ENCODE results near the gene SPTBN2.

Gene SPTBN2

DNA sequence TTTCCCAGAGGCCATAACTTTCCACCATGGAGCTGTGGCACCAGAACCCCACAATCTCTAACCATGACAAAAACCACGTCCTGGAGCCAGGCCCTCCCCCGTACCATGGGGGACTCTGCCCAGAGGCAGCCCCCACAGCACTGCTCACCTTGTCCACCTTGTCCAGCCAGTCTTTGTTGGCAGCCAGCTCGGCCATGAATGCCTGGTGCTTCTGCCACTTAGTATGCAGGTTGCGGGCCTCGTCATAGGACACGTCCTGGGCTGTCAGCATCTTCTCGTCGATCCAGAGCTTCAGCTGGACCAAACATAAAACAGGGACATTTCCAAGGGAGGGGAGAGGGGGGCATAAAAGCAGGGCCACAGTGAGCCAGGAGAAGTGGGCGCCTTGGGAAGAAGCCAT lies 30.5 kb downstream of the SPTBN2 start:
- no peaks in the 10 kb centered on the region for H3K4me1 Mint-ChIP-seq

DNA sequence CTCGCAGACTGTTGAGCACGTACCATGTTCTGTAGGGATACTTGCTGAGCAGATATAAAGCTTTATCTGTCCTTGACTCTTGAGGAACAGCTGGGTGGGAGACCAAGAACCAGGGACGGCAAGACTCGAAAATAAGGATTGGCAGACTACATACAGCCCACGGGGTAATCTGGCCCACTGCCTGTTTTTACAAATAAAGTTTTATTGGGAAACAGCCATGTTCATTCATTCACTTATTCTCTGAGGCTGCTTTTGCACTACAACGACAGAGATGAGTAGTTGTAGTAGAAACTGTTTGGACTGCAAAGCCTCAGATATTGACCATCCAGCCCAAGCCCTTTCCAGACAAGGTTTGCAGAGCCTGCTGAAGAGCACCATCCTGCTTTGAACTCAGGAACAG lies 31.0 kb downstream of the SPTBN2 start:
- TF ChIP-seq, protein P1, sequence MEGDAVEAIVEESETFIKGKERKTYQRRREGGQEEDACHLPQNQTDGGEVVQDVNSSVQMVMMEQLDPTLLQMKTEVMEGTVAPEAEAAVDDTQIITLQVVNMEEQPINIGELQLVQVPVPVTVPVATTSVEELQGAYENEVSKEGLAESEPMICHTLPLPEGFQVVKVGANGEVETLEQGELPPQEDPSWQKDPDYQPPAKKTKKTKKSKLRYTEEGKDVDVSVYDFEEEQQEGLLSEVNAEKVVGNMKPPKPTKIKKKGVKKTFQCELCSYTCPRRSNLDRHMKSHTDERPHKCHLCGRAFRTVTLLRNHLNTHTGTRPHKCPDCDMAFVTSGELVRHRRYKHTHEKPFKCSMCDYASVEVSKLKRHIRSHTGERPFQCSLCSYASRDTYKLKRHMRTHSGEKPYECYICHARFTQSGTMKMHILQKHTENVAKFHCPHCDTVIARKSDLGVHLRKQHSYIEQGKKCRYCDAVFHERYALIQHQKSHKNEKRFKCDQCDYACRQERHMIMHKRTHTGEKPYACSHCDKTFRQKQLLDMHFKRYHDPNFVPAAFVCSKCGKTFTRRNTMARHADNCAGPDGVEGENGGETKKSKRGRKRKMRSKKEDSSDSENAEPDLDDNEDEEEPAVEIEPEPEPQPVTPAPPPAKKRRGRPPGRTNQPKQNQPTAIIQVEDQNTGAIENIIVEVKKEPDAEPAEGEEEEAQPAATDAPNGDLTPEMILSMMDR (IDR thresholded peaks at IDR 0.05) = no peak
- DNase-seq = no peak
- Mint-ChIP-seq H3K4me1 (no peaks in the 10 kb centered on the region), H3K36me3 (ENCODE audit: low read depth) (peaks cover 65% of the 10 kb centered on the region), H3K27ac (no peak overlapping the region), H3K4me3 (no peak overlapping the region), H3K27me3 (ENCODE audit: low read depth, poor library complexity) (no peaks in the 10 kb centered on the region), H3K9me3 (no peaks in the 10 kb centered on the region)

More for the DNA sequence above, 30.5 kb downstream of the SPTBN2 start:
- no peaks in the 10 kb centered on the region for H3K27me3 Mint-ChIP-seq (ENCODE audit: low read depth, poor library complexity)
- TF ChIP-seq, protein P1 (IDR thresholded peaks at IDR 0.05) = no peak
- H3K27ac Mint-ChIP-seq = no peak overlapping the region
- no peak for DNase-seq
- no peak overlapping the region for H3K4me3 Mint-ChIP-seq
- H3K9me3 Mint-ChIP-seq = no peaks in the 10 kb centered on the region
- H3K36me3 Mint-ChIP-seq (ENCODE audit: low read depth) = peaks cover 65% of the 10 kb centered on the region

DNA sequence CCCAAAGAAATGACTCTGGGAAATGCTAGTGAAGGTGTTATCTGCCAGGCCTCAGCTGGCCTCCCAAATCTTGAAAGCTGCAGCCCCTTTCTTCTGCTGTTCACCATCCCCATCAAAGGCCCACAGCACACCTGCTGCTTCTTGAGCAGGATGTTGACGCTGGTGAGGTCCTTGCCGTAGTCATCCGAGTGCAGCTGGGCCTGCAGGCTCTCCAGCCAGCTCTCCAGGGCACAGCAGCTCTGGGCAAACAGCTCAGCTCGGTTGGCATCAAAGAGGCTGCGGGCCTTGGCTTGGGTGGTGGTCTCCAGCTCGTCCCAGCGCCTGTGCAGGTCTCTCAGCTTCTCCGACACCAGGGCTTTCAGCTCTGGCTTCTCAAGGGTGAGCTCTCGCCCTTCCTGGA lies 32.9 kb downstream of the SPTBN2 start:
- DNase-seq = no peak
- Mint-ChIP-seq H3K27me3 (ENCODE audit: low read depth, poor library complexity) (no peaks in the 10 kb centered on the region), H3K27ac (peak overlapping the region; percentile 29), H3K4me3 (no peak overlapping the region), H3K36me3 (ENCODE audit: low read depth) (peaks cover 64% of the 10 kb centered on the region), H3K4me1 (no peaks in the 10 kb centered on the region), H3K9me3 (no peaks in the 10 kb centered on the region)
- TF ChIP-seq, protein P1 (IDR thresholded peaks at IDR 0.05) = no peak

DNA sequence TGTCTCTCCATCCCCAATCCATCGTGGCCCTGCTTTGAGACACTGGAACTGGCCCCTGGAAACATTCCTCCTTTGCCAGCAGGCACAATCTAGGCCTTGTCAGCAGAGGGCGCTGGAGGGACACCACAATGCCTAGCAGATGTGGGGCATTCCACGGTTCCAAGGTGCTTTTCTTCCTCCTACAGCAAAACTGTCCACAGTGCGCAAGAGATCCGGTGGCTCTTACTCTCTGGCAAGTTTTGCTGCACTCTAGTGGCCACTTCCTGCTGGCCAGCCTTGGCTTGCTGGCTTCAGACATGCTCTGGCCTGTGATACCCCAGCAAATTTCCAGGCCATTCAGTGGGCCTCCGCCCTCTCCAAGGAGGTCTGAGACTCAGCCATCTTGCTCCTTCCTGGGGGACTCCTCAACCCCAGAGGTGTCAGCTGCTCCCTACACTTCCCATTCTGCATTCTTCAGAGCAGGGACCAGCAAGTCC lies 34.2 kb downstream of the SPTBN2 start:
- H3K36me3 Mint-ChIP-seq (ENCODE audit: low read depth) = peaks cover 55% of the 10 kb centered on the region
- no peak overlapping the region for H3K4me3 Mint-ChIP-seq
- TF ChIP-seq, protein P1 (IDR thresholded peaks at IDR 0.05) = peak; percentile 98
- H3K27ac Mint-ChIP-seq = peak overlapping the region; percentile 38
- no peaks in the 10 kb centered on the region for H3K9me3 Mint-ChIP-seq
- no peaks in the 10 kb centered on the region for H3K4me1 Mint-ChIP-seq
- peak; percentile 92 for DNase-seq
- no peaks in the 10 kb centered on the region for H3K27me3 Mint-ChIP-seq (ENCODE audit: low read depth, poor library complexity)

DNA sequence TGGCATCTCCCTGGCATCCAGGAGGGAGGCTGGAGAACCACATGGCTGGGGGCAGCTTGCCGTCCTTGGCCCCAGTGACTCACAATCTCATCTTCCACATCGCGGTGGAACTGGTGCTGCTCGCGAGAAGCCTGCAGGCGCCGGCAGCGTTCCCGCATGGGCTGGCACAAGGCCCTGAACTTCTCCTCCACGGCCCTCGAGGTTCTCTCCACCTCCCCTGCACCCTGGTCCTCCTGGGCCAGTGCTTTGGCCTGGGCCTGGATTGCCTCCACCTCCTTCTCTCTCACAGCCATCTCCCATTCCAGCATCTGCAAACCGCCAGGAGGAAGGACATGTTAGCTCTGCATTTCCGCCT lies 35.0 kb downstream of the SPTBN2 start:
- TF ChIP-seq, protein P1 (IDR thresholded peaks at IDR 0.05) = no peak
- H3K27me3 Mint-ChIP-seq (ENCODE audit: low read depth, poor library complexity) = no peaks in the 10 kb centered on the region
- H3K36me3 Mint-ChIP-seq (ENCODE audit: low read depth) = peaks cover 48% of the 10 kb centered on the region
- H3K4me3 Mint-ChIP-seq = no peak overlapping the region
- H3K4me1 Mint-ChIP-seq = no peaks in the 10 kb centered on the region
- H3K27ac Mint-ChIP-seq = no peak overlapping the region
- no peaks in the 10 kb centered on the region for H3K9me3 Mint-ChIP-seq
- no peak for DNase-seq

DNA sequence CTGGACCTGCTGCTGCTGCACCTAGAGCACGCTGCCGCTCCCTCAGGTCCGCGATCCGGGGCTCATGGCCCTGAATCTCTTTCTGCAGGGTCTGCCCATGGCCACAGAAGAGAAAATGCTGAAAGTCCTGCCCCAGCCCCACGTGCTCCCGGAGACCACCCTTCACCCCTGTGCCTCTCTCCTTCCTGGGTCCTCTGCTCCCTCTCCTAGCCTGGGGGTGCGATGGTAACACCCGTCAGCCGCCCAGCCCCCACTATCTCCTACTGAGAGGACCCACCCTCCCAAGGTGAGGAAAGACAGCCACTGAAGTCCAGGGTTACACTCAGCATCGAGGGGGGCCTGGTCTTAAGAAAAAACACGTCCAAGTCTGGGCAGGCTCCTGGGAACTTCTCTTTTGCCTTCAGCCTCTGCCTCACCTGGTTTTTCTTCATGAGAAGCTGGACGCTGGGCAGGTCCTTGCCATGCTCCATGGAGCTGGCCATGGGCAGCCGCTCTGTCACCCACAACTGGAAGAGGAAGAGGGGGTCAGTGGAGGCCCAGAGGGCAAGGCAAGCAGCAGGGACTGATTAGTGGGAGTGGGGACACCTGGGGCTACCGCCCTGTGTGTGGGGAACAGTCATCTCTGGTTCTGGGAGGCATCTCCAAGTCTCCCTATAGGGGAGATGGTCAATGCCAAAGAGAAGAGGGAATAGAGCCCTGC lies 35.5 kb downstream of the SPTBN2 start:
- TF ChIP-seq, protein P1 (IDR thresholded peaks at IDR 0.05) = no peak
- H3K4me1 Mint-ChIP-seq = no peaks in the 10 kb centered on the region
- H3K36me3 Mint-ChIP-seq (ENCODE audit: low read depth) = peaks cover 43% of the 10 kb centered on the region
- DNase-seq = no peak
- H3K27ac Mint-ChIP-seq = no peak overlapping the region
- H3K4me3 Mint-ChIP-seq = no peak overlapping the region
- H3K9me3 Mint-ChIP-seq = no peaks in the 10 kb centered on the region
- H3K27me3 Mint-ChIP-seq (ENCODE audit: low read depth, poor library complexity) = no peaks in the 10 kb centered on the region
